HL-60 (cell line): ENCODE data around the gene FBN2.
"Not testable (repeated sequence)": the region's sequence is repeated elsewhere in the genome, so short reads cannot be mapped to it uniquely, and the experiment has no call there.

ENCODE experiments used
- DNase-seq, 2 experiments: peaks; one replicate each; pipeline ENCODE4 v3.0.0-alpha.2; 2010 to 2020; ENCODE audit warnings: low read depth in 1 of 2, low spot score in 1 of 2
- H3K27ac ChIP-seq: fragments of 250-450 bp; sonication (Bioruptor Pico); replicated peaks from 2 replicates; pipeline ENCODE4 v1.5.1; 2020; ENCODE audit warnings: mild to moderate bottlenecking, moderate library complexity
- H3K27me3 ChIP-seq: fragments of 250-450 bp; sonication (Bioruptor Pico); 2 replicates; pipeline ENCODE4 v1.5.1; 2021; ENCODE audit warnings: mild to moderate bottlenecking, moderate library complexity; ENCODE audit not compliant: insufficient read depth, poor library complexity, severe bottlenecking
- H3K4me3 ChIP-seq: replicated peaks from 2 replicates; pipeline ENCODE4 v1.5.1; 2011; ENCODE audit warnings: mild to moderate bottlenecking, control low read depth, low read length; ENCODE audit not compliant: insufficient read depth
- CTCF ChIP-seq: IDR thresholded peaks from one replicate; pipeline ENCODE4 v1.5.1; 2011; ENCODE audit warnings: low read length, control low read depth, inconsistent platforms; ENCODE audit not compliant: insufficient read depth
- GABPA ChIP-seq: IDR thresholded peaks from 2 replicates; pipeline ENCODE4 v1.6.1; 2012; ENCODE audit warnings: low read depth
- POLR2AphosphoS5 ChIP-seq: IDR thresholded peaks from 2 replicates; pipeline ENCODE4 v1.6.1; 2012; ENCODE audit warnings: low read depth
- REST ChIP-seq: IDR thresholded peaks from 2 replicates; pipeline ENCODE4 v1.6.1; 2012; ENCODE audit warnings: low read depth; ENCODE audit not compliant: insufficient replicate concordance
- SPI1 ChIP-seq: IDR thresholded peaks from 2 replicates; pipeline ENCODE4 v1.6.1; 2012; ENCODE audit warnings: low read depth, mild to moderate bottlenecking, borderline replicate concordance

Gene FBN2

GRCh38 chr5:128455841-128456361 is 82.1 kb downstream of the FBN2 start:
- H3K27ac ChIP-seq = no peak overlapping the region
- TF ChIP-seq REST (no peak), CTCF (no peak), GABPA (no peak), POLR2AphosphoS5 (no peak), SPI1 (no peak)
- no peak overlapping the region for H3K4me3 ChIP-seq
- no peaks in the 10 kb centered on the region for H3K27me3 ChIP-seq
- DNase-seq = no peak

- Histone ChIP-seq H3K27me3 (no peaks in the 10 kb centered on the region), H3K4me3 (no peak overlapping the region), H3K27ac (no peak overlapping the region)
- no peak for TF ChIP-seq REST
- TF ChIP-seq SPI1 = no peak
- TF ChIP-seq CTCF = no peak
- TF ChIP-seq GABPA = no peak
- no peak for TF ChIP-seq POLR2AphosphoS5
- no peak for DNase-seq
Measured at GRCh38 chr5:128453121-128453520, 84.9 kb downstream of the FBN2 start.

- H3K27ac ChIP-seq, H3K27me3 ChIP-seq, H3K4me3 ChIP-seq, DNase-seq: not testable (repeated sequence)
Measured at GRCh38 chr5:128447224-128447623, 90.8 kb downstream of the FBN2 start.

GRCh38 chr5:128441941-128442350 is 96.1 kb downstream of the FBN2 start:
- Histone ChIP-seq H3K27ac (no peak overlapping the region), H3K27me3 (no peaks in the 10 kb centered on the region), H3K4me3 (no peak overlapping the region)
- no peak for DNase-seq
- TF ChIP-seq GABPA = no peak
- TF ChIP-seq POLR2AphosphoS5 = no peak
- TF ChIP-seq REST = no peak
- no peak for TF ChIP-seq SPI1
- TF ChIP-seq CTCF = no peak
